Thyroid gland (tissue), 4 donors: Measurements from ENCODE around the gene RPN1.

ENCODE experiments used
- POLR2A ChIP-seq, 2 donors: fragments of 450-650 bp; IDR thresholded peaks; one replicate each; pipeline ENCODE4 v1.6.1; 2017; ENCODE audit warnings: antibody characterized with exemption in 2 of 2, mild to moderate bottlenecking in 2 of 2, moderate library complexity in 1 of 2
- TF ChIP-seq, protein P1 (sequence below), 6 experiments: fragments of 200-600 bp in 3 of 6; fragments of 450-650 bp in 3 of 6; sonication (generic) in 3 of 6; IDR thresholded peaks; one replicate each; pipeline ENCODE4 v1.5.1; 2016 to 2019; ENCODE audit warnings: antibody characterized with exemption in 6 of 6, mild to moderate bottlenecking in 2 of 6, inconsistent platforms in 1 of 6, moderate library complexity in 1 of 6

DNA sequence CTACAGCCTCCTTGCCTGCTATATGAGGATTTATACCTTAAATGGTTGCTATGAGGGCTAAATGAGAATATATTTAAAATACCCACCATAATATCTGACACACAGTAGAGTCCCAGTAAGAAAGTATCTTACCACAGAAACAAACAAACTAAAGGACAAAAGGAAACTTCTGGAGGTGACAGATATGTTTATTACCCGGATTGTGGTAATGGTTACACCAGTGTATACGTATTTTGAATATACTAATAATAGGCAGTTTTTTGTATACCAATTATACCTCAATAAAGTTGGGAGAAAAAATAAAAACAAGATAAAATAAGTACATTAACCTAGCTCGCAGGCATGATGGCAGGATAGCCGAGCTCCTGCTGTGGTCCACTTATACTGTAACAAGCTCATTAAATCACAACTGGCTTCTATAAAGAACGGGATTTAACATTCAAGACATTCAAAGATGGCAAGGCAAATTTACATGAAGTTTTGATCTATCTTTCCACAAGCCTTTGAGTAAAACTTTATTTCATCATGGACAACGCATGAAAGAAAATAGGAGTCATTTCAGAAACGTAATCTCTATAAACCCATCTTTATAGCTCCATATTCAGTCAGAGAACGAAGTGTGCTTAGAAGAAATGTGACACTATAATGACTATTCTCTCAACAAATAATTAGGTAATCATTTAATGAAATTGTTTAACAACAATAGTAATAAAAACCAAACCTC is 1.5 kb downstream of the RPN1 start:
- TF ChIP-seq, protein P1, sequence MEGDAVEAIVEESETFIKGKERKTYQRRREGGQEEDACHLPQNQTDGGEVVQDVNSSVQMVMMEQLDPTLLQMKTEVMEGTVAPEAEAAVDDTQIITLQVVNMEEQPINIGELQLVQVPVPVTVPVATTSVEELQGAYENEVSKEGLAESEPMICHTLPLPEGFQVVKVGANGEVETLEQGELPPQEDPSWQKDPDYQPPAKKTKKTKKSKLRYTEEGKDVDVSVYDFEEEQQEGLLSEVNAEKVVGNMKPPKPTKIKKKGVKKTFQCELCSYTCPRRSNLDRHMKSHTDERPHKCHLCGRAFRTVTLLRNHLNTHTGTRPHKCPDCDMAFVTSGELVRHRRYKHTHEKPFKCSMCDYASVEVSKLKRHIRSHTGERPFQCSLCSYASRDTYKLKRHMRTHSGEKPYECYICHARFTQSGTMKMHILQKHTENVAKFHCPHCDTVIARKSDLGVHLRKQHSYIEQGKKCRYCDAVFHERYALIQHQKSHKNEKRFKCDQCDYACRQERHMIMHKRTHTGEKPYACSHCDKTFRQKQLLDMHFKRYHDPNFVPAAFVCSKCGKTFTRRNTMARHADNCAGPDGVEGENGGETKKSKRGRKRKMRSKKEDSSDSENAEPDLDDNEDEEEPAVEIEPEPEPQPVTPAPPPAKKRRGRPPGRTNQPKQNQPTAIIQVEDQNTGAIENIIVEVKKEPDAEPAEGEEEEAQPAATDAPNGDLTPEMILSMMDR (IDR thresholded peaks at IDR 0.05), result no peak
- no peak for TF ChIP-seq POLR2A (IDR thresholded peaks at IDR 0.05)
